GM18861 (cell line): ENCODE results near the gene LMCD1.

ENCODE experiments used
- ATAC-seq: cut with Tn5 transposase; IDR thresholded peaks from one replicate; pipeline ENCODE4 v1.9.1; 2021; ENCODE audit not compliant: unreplicated experiment

Gene LMCD1

DNA sequence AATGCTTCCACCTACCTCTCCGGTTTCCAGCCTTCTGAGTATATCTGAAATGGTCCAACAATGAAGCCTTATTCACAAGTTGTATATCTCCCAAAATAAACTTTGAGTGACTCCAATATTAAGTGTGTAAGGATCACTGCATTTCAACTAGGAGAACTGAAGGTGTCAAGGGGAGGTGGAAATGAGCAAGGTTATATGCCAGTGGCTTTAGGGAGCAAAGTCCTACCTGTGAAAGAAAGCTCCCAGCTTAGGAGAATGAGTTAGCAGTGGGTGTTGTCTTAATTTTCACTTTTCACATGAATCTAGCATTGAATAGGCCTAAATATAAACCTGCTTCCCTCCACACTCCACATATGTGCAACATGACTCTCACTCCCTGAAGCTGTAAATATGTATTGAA, 29.0 kb downstream of the LMCD1 start:
- no peak for ATAC-seq

GRCh38 chr3:8532251-8532871, 30.7 kb downstream of the LMCD1 start:
- no peak for ATAC-seq

GRCh38 chr3:8536096-8537056, 34.8 kb downstream of the LMCD1 start:
- ATAC-seq = no peak

DNA sequence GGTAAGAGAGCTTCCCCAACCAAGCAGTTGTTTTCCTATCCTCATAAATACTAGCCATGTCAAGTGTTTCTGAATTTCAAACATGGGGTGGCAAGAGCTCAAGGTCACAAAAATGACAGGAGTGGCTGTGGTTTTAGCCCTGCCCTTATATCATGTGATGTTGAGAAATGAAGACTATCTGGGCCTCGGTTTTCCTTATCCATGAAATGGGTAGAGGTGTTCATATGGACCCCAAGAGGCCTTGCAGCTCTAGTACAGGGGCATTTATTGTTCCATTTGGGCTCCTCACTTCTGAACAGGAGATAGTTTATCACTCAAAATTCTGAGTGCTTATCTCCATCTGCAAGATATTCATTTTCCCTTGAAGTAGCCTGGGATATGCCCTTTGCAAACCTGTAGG, 35.8 kb downstream of the LMCD1 start:
- ATAC-seq = no peak

- no peak for ATAC-seq
Observed at GRCh38 chr3:8538223-8538622, 36.6 kb downstream of the LMCD1 start.

DNA sequence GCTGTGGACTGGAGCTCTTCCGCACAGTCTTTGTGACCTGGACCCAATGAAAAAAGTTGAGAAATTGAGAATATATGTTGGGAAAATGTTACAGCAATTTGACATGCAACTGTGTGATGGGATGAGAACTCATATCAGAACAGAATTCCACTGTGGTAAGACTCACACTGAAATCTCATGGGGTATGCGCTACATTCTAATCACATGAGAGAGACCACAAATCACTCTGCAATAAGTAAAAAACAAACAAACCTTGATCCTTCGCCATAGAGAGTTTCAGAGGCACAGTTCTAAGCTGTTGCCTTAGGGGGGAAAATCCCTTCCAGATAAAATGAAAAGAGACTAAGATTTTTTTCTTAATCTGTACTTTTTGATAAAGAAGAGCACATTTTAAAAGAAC, 37.3 kb downstream of the LMCD1 start:
- no peak for ATAC-seq

DNA sequence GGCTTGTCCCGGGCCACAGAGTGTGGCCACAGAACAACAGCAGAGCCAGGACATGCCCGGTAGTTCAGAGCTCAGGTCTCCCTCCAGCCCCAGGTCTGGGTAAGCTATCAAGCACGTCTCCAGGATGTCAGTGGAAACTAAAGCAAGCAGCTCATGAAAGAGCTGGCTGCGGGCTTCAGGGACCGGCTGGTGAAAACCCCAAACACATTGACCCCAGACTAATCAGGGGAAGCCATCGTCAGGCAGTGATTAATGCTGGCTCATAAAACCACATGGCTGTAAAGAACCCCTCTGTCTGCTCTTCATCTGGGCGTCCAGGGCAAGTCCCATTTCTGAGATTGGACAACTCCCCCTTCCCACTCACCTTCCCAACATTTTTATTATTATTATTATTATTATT, 37.8 kb downstream of the LMCD1 start:
- ATAC-seq = no peak

GRCh38 chr3:8540456-8540855, 38.8 kb downstream of the LMCD1 start:
- ATAC-seq = no peak

- ATAC-seq = no peak
Observed at GRCh38 chr3:8541486-8541885, 39.9 kb downstream of the LMCD1 start.

DNA sequence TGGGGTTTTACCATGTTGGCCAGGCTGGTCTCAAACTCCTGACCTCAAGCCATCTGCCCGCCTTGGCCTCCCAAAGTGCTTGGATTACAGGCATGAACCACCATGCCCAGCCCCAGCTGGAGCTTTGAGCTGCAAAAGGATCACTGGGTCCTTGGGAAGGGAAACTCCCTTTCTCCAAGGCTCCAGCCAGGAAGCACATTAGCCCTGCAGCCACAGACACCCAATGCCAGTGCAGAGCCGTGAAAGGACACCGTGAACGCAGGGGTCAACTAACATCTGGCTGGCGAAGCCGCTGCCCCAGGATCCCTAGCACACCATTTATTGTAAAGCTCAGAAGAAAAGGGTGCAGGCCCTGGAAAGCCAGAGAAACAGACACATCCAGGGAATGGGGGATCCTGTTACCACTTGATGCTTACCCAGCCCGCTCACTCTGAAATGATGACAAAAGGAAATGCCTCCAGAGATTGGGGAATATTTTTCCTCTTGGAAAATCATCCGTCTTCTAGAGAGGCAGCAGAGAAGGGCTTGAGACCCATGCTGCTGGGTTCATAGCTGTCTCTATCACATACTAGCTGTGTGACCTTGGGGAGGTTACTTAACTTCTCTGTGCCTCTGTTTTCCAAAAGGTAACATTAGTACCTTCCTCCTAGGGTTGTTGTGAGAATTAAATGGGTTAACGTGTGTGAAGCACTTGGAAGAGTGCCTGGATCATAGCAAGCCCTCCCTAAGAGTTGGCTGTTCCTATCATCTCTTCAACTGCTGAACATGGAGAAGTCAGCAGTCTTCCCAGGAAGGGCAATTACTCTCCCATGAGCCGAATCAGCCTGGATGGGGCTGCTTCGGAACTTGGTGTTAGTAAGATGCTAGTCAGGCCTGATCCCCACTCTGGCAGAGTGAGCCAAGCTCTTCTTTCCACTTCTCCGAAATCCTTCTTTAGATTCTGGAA, 40.8 kb downstream of the LMCD1 start:
- no peak for ATAC-seq

GRCh38 chr3:8546609-8547008, 45.0 kb downstream of the LMCD1 start:
- ATAC-seq = no peak

DNA sequence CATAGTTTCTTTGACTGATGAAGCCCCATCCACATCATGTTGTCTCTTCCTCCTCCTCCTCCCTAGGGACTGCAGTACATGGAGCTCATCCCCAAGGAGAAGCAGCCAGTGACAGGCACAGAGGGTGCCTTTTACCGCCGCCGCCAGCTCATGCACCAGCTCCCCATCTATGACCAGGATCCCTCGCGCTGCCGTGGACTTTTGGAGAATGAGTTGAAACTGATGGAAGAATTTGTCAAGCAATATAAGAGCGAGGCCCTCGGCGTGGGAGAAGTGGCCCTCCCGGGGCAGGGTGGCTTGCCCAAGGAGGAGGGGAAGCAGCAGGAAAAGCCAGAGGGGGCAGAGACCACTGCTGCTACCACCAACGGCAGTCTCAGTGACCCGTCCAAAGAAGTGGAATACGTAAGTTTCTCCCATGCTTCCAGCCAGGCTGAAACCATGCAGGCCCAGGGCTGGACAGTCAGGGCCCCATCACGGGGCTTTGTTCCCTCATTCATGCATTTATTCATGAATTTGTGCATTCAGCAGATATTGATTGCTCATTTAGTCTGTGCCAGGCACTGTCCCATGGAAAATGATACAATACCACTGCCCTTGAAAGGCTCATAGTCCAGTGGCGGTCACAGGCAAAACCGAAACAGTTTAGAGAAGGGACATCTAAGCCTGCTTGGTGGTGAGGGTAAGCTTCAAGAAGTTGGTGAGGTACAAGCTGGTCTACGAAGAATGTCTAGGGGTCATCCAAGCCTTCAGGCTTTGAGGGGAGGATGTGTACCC, 47.1 kb downstream of the LMCD1 start:
- ATAC-seq = no peak

DNA sequence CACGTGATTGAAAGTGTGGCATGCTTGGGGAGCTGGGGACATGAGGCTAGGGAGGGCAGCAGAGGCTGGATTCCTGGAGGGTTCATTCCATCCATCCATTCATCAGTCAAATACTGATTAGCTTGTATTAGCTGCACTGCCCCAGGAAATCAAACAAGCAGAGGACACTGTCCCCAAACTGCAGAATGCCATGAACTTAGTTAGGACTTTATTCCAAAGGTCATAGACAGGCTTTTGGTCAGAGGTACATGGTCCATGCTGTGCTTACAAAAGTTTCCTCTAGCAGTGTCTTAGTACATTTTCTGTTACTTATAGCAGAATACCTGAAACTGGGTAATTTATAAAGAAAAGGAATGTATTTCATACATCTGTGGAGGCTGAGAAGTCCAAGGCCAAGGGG, 47.7 kb downstream of the LMCD1 start:
- no peak for ATAC-seq

- ATAC-seq = no peak
Observed at GRCh38 chr3:8550611-8551010, 49.0 kb downstream of the LMCD1 start.

GRCh38 chr3:8552223-8552762, 50.7 kb downstream of the LMCD1 start:
- ATAC-seq = no peak

GRCh38 chr3:8553405-8553804, 51.8 kb downstream of the LMCD1 start:
- no peak for ATAC-seq

GRCh38 chr3:8554696-8555095, 53.1 kb downstream of the LMCD1 start:
- ATAC-seq = no peak

- ATAC-seq = no peak
Observed at GRCh38 chr3:8555113-8555661, 53.6 kb downstream of the LMCD1 start.

DNA sequence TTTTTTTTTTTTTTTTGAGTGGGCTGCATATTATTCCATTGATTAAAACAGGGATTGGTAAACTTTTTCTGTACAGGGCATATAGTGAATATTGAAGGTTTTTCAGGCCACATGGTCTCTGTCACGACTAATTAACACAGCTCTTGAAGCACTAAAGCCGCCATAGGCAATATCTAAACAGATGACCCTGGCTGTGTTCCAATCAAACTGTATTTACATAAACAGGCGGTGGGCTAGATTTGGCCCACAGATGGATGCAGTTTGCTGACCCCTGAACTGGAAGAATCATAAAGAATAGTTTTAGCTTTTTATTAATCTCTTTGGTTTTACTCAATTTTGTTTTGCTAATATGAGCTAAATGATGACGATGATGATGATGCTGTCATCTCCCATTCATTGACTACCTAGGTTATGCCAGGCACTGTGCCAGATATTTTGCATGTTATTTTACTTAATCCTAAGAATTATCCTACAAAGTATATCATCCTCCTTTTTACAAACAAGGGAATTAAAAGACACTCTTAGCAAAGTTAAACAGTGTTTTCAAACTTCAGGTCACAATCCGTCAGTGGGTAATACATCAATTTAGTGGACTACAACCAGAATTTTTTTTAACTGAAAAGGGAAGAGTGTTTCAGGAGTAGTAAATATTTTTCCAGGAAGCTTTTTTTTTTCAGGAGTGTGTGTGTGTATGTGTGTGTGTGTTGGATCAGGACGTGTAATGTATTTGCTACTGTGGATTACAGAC, 54.3 kb downstream of the LMCD1 start:
- ATAC-seq = no peak
